Skeletal muscle tissue (tissue), 4 donors: Measurements from ENCODE around the gene SYNGR2. TPM values are rescaled to one million over a fixed set of nuclear protein-coding genes. Genes with fewer than 3 reads are reported as not detected.
A peak's percentile ranks its signal among the peaks of the same experiment; 100 is the strongest.

ENCODE experiments used
- H3K27ac ChIP-seq: one replicate; pipeline ENCODE4 v1.7.0; 2013; ENCODE audit warnings: mild to moderate bottlenecking, low read depth, low read length, inconsistent platforms
- H3K27me3 ChIP-seq, 3 donors: one replicate each; pipeline ENCODE4 v1.7.0; 2013; ENCODE audit warnings: low read length in 3 of 3; ENCODE audit not compliant: control insufficient read depth in 3 of 3, insufficient read depth in 3 of 3
- H3K36me3 ChIP-seq, 3 donors: one replicate each; pipeline ENCODE4 v1.7.0; 2013; ENCODE audit warnings: low read length in 3 of 3; ENCODE audit not compliant: control insufficient read depth in 3 of 3, insufficient read depth in 3 of 3
- H3K4me1 ChIP-seq, 3 donors: one replicate each; pipeline ENCODE4 v1.7.0; 2013; ENCODE audit warnings: low read length in 3 of 3, mild to moderate bottlenecking in 3 of 3; ENCODE audit not compliant: control insufficient read depth in 3 of 3, insufficient read depth in 3 of 3
- H3K4me3 ChIP-seq, 3 donors: one replicate each; pipeline ENCODE4 v1.7.0; 2013; ENCODE audit warnings: low read length in 3 of 3
- H3K9ac ChIP-seq, 3 donors: one replicate each; pipeline ENCODE4 v1.7.0; 2013; ENCODE audit warnings: low read length in 3 of 3, mild to moderate bottlenecking in 3 of 3, moderate library complexity in 2 of 3, low read depth in 1 of 3
- H3K9me3 ChIP-seq, 3 donors: one replicate each; pipeline ENCODE4 v1.7.0; 2013; ENCODE audit warnings: low read length in 3 of 3; ENCODE audit not compliant: control insufficient read depth in 3 of 3
- total RNA-seq: library from RNA; depleted of rRNA; stranded (reverse); fragments of >200 nt; gene quantifications from one replicate; pipeline ENCODE4 v1.2.3, GENCODE V29; 2014
- donor health status: Osteomylitis.

SYNGR2 gene
- total RNA-seq, 1 donor from 2014 or later, result 34.4 TPM

DNA sequence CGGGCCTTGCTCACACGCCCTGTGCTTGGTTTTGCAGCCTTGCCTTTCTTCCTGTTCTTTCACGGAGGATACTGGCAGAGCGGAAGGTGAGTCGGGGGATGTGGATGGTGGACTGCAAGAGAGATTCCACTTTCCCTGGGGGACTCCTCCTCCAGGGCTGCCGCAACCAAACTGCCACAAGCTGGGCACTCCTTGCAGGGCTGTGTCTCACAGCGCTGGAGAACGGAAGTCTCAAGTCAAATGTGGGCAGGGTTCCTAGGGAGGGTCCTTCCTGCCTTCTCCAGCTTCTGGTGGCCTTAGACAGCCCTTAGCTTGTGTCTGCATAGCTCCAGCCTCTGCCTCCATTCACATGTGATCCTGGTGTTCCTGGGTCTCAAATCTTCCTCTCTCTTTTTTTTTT lies 34.3 kb downstream of the SYNGR2 start:
- Histone ChIP-seq H3K4me3 (no peak overlapping the region), H3K9ac (no peak overlapping the region), H3K4me1 (no peaks in the 10 kb centered on the region), H3K36me3 (peaks cover 2 to 23% (median 2%) of the 10 kb centered on the region in 3 donors), H3K27ac (no peak overlapping the region), H3K9me3 (no peaks in the 10 kb centered on the region), H3K27me3 (no peaks in the 10 kb centered on the region)

DNA sequence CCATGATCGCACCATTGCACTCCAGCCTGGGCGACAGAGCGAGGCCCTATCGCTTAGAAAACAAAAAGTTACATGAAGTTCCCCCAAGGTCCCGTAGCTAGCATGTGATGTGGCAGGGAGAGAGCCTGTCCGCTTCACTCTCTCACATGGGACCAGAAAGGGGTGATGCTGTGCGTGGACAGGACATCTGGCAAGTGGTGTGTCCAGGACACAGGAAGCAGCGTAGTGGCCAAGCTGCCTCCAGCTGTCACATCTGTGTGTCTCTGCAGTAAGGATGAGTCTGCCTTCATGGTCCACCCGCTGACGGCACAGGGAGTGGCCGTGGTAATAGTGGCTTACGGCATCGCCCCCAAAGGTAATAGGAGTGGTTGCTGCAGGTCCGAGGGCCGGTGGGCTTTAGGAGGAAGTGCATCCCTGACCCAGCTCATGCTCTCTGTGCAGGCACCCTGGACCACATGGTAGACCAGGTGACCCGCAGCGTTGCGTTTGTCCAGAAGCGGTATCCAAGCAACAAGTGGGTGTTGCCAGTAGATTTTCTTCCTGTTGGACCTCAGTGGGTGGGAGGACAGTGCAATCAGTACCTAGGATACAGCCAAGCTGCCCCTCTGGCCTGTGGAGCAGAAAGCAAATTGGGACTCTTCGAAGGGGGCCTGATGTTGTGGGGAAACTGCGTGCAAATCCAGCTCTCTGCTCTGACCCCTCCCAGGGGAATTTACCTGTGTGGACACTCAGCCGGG lies 36.2 kb downstream of the SYNGR2 start:
- no peak overlapping the region for H3K4me3 ChIP-seq
- H3K4me1 ChIP-seq, result no peaks in the 10 kb centered on the region
- H3K27me3 ChIP-seq, result no peaks in the 10 kb centered on the region
- H3K27ac ChIP-seq, result no peak overlapping the region
- peaks cover 2 to 19% (median 2%) of the 10 kb centered on the region in 3 donors for H3K36me3 ChIP-seq
- H3K9ac ChIP-seq, result no peak overlapping the region
- no peaks in the 10 kb centered on the region for H3K9me3 ChIP-seq

DNA sequence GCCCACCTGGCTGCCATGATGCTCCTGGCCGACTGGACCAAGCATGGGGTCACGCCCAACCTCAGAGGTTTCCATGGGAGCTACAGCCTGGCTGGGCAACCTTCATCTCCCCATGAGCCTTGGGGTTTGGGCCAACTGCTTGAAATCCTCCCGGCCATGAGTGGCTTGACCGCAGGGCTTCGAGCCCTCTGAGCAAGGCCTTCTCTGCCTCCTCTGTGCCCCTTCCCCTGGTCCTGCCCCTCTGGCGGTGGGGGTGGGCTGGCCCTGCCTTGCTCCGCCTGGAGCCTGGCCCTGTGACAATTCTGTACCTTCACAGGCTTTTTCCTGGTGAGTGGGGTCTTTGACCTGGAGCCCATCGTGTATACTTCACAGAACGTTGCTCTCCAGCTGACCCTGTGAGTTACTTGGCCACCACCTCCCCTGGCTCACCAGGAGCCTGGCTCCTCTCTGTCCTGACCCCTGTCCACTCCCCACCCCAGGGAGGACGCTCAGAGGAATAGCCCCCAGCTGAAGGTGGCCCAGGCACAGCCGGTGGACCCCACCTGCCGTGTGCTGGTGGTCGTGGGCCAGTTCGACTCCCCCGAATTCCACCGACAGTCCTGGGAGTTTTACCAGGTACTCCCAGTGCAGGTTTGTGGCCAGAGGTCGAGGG lies 36.9 kb downstream of the SYNGR2 start:
- Histone ChIP-seq H3K36me3 (peaks cover 2 to 19% (median 2%) of the 10 kb centered on the region in 3 donors), H3K27ac (no peak overlapping the region), H3K9me3 (no peaks in the 10 kb centered on the region), H3K4me3 (no peak overlapping the region), H3K9ac (no peak overlapping the region), H3K27me3 (no peaks in the 10 kb centered on the region), H3K4me1 (no peaks in the 10 kb centered on the region)

DNA sequence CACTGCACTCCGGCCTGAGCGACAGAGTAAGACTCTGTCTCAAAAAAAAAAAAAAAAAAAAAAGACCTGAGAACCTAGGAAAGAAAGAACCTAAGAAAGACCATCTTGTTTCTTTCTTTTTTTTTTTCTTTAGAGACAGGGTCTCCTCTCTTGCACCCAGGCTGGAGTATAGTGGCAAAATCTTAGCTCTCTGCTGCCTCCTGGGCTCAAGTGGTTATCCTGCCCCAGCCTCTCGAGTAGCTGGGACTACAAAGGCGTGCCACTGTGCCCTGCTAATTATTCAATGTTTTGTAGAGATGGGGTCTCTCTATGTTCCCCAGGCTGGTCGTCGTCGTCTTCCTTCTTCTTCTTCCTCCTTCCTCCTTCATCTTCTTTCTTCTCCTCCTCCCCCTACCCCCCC lies 37.9 kb downstream of the SYNGR2 start:
- Histone ChIP-seq H3K9me3 (no peaks in the 10 kb centered on the region), H3K36me3 (peaks cover 2 to 14% (median 2%) of the 10 kb centered on the region in 3 donors), H3K9ac (no peak overlapping the region), H3K27me3 (no peaks in the 10 kb centered on the region), H3K4me3 (no peak overlapping the region), H3K4me1 (no peaks in the 10 kb centered on the region), H3K27ac (no peak overlapping the region)

DNA sequence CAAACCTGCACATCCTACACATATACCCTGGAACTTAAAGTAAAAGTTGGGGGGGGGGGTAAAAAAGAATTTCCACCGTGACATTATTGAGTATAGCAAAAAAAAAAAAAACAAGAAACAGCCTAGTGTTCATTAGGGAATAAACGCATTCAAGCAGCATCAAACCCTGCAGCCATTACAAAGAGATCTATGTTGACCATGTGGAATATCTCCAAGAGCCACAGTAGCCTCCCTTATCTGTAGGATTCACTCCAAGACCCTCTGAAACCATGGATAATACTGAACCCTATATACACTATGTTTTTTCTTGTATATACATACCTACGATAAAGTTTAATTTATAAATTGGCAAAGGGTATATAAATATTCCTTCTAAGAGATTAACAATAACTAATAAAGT lies 40.1 kb downstream of the SYNGR2 start:
- Histone ChIP-seq H3K9ac (no peak overlapping the region), H3K9me3 (no peaks in the 10 kb centered on the region), H3K36me3 (peaks cover 0 to 11% (median under 1%) of the 10 kb centered on the region in 3 donors), H3K4me1 (no peaks in the 10 kb centered on the region), H3K27me3 (no peaks in the 10 kb centered on the region), H3K27ac (no peak overlapping the region), H3K4me3 (no peak overlapping the region)

DNA sequence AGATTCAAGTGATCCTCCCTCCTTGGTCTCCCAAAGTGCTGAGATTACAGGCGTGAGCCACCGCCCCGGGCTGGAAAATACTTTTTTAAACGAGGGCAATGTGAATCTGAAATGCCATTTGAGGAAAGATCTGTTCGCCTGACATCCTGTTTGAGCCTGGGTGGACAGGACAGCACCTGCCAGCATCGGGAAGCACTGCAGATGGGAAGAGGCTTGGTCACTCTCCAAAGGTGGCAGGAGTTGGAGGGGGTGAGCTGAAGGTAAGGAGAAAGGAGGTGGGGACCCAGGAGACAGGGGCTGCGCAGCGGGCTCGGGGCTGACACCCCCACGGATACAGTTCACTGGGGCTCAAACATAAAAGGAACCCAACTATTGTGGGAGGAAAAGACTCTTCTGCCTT lies 41.7 kb downstream of the SYNGR2 start:
- Histone ChIP-seq H3K9ac (no peak overlapping the region), H3K36me3 (no peaks in the 10 kb centered on the region), H3K9me3 (no peaks in the 10 kb centered on the region), H3K27me3 (no peaks in the 10 kb centered on the region), H3K4me3 (no peak overlapping the region), H3K4me1 (peaks cover 5 to 6% (median 5%) of the 10 kb centered on the region in 3 donors), H3K27ac (no peak overlapping the region)

DNA sequence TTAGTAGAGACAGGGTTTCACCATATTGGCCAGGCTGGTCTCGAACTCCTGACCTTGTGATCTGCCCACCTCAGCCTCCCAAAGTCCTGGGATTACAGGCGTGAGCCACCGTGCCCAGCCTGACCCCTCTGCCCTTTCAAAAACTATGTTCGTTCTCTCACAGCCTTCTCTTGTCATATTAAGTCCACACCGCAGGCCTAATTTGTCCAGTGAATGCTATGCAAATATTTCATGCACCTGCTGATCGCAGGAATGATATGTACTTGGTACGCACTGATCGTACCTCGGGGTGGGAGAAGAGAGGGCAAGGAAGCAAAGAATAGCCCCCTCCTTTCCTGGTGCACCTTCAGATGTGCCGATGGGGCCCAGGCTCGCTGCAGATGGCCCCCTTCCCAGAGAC lies 42.7 kb downstream of the SYNGR2 start:
- Histone ChIP-seq H3K36me3 (no peaks in the 10 kb centered on the region), H3K4me1 (peaks cover 5 to 6% (median 5%) of the 10 kb centered on the region in 3 donors), H3K9ac (no peak overlapping the region), H3K9me3 (no peaks in the 10 kb centered on the region), H3K27me3 (no peaks in the 10 kb centered on the region), H3K27ac (no peak overlapping the region), H3K4me3 (no peak overlapping the region)

DNA sequence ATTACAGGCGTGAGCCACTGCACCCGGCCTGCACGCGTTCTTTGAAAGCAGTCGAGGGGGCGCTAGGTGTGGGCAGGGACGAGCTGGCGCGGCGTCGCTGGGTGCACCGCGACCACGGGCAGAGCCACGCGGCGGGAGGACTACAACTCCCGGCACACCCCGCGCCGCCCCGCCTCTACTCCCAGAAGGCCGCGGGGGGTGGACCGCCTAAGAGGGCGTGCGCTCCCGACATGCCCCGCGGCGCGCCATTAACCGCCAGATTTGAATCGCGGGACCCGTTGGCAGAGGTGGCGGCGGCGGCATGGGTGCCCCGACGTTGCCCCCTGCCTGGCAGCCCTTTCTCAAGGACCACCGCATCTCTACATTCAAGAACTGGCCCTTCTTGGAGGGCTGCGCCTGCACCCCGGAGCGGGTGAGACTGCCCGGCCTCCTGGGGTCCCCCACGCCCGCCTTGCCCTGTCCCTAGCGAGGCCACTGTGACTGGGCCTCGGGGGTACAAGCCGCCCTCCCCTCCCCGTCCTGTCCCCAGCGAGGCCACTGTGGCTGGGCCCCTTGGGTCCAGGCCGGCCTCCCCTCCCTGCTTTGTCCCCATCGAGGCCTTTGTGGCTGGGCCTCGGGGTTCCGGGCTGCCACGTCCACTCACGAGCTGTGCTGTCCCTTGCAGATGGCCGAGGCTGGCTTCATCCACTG lies 45.8 kb downstream of the SYNGR2 start, which contains the start of gene BIRC5:
TSS of gene BIRC5 (plus strand) at position 238 of the 690 bp plus-strand sequence. CDS start at position 302, 64 bp downstream.
- H3K9ac ChIP-seq, result peak within 1 kb of the TSS in 1 of 3 donors; percentile 57
- no peaks in the 10 kb centered on the region for H3K27me3 ChIP-seq
- no peaks in the 10 kb centered on the region for H3K9me3 ChIP-seq
- peak within 1 kb of the TSS; percentile 58 to 69 (median 60) for H3K4me3 ChIP-seq
- H3K27ac ChIP-seq, result no peak within 1 kb of the TSS
- peaks cover 5 to 6% (median 5%) of the 10 kb centered on the region in 3 donors for H3K4me1 ChIP-seq
- H3K36me3 ChIP-seq, result no peaks in the 10 kb centered on the region

DNA sequence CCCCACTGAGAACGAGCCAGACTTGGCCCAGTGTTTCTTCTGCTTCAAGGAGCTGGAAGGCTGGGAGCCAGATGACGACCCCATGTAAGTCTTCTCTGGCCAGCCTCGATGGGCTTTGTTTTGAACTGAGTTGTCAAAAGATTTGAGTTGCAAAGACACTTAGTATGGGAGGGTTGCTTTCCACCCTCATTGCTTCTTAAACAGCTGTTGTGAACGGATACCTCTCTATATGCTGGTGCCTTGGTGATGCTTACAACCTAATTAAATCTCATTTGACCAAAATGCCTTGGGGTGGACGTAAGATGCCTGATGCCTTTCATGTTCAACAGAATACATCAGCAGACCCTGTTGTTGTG lies 46.3 kb downstream of the SYNGR2 start:
- Histone ChIP-seq H3K9me3 (no peaks in the 10 kb centered on the region), H3K9ac (peak overlapping the region in 1 of 3 donors; percentile 57), H3K27ac (no peak overlapping the region), H3K27me3 (no peaks in the 10 kb centered on the region), H3K4me3 (peak overlapping the region in 2 of 3 donors; percentile 60 to 69), H3K4me1 (peaks cover 5 to 6% (median 5%) of the 10 kb centered on the region in 3 donors), H3K36me3 (no peaks in the 10 kb centered on the region)
